Upper lobe of left lung (tissue), 6 donors: ENCODE data around the gene C1orf198. TPM values are rescaled to one million over a fixed set of nuclear protein-coding genes. Genes with fewer than 3 reads are reported as not detected.
A peak's percentile ranks its signal among the peaks of the same experiment; 100 is the strongest.

ENCODE experiments used
- ATAC-seq, 2 donors: fragments of 200-7000 bp; cut with Tn5 transposase; one replicate each; pipeline ENCODE4 v1.9.1; 2022; ENCODE audit warnings: mild to moderate bottlenecking in 2 of 2, moderate library complexity in 2 of 2; ENCODE audit not compliant: low FRiP score in 2 of 2
- DNase-seq, 2 donors: peaks; one replicate each; pipeline ENCODE4 v3.0.0-alpha.2; 2019 to 2020
- H3K27ac ChIP-seq, 4 donors: fragments of 200-600 bp; sonication (generic); one replicate each; pipeline ENCODE4 v1.5.1; 2016 to 2019
- H3K27me3 ChIP-seq, 4 donors: fragments of 200-600 bp; sonication (generic); one replicate each; pipeline ENCODE4 v1.5.1; 2017 to 2019
- H3K36me3 ChIP-seq, 4 donors: fragments of 200-600 bp; sonication (generic); one replicate each; pipeline ENCODE4 v1.5.1; 2016 to 2019
- H3K4me1 ChIP-seq, 4 donors: fragments of 200-600 bp; sonication (generic); one replicate each; pipeline ENCODE4 v1.5.1; 2018 to 2019
- H3K4me3 ChIP-seq, 4 donors: fragments of 200-600 bp; sonication (generic); one replicate each; pipeline ENCODE4 v1.5.1; 2017 to 2019; ENCODE audit warnings: mild to moderate bottlenecking in 2 of 4, moderate library complexity in 1 of 4
- H3K9me3 ChIP-seq, 4 donors: fragments of 200-600 bp; sonication (generic); one replicate each; pipeline ENCODE4 v1.5.1; 2018 to 2019
- EP300 ChIP-seq, 4 donors: sonication (generic); formaldehyde crosslinking; IDR thresholded peaks; one replicate each; pipeline ENCODE4 v1.5.1; 2017; ENCODE audit warnings: antibody characterized with exemption in 4 of 4, control low read depth in 2 of 4
- POLR2A ChIP-seq, 4 donors: fragments of 450-650 bp; IDR thresholded peaks; one replicate each; pipeline ENCODE4 v1.5.1; 2016 to 2017; ENCODE audit warnings: antibody characterized with exemption in 4 of 4, mild to moderate bottlenecking in 2 of 4
- POLR2AphosphoS5 ChIP-seq, 2 donors: sonication (generic); formaldehyde crosslinking; IDR thresholded peaks; one replicate each; pipeline ENCODE4 v1.5.1; 2017; ENCODE audit warnings: antibody characterized with exemption in 2 of 2
- WGBS, 2 donors: methylation state at CpG; one replicate each; pipeline ENCODE4 v1.1.5; 2017 to 2018; 5-methylcytosine and 5-hydroxymethylcytosine counted together
- total RNA-seq, 6 donors: library from RNA; depleted of rRNA in 4 of 6; stranded (reverse); fragments of >200 nt in 4 of 6; gene quantifications; one replicate each; pipeline versions ENCODE4 v1.1.0 to v1.2.1, GENCODE V29; 2016 to 2021
- TF ChIP-seq, protein P1 (sequence below), 6 experiments: fragments of 450-650 bp in 4 of 6; fragments of 200-600 bp in 2 of 6; sonication (generic) in 2 of 6; IDR thresholded peaks; one replicate each; pipeline ENCODE4 v1.5.1; 2016 to 2019; ENCODE audit warnings: antibody characterized with exemption in 6 of 6
- donor health status: DM: no; HTN: no; CAD: no; lungs with moderate emphysema.
- donor health status: DM: no; HTN: yes; CAD: no; lungs with severe emphysema.

The C1orf198 gene
- total RNA-seq, 6 donors from 2014 or later, result 51.3 to 241 (median 125) TPM

DNA sequence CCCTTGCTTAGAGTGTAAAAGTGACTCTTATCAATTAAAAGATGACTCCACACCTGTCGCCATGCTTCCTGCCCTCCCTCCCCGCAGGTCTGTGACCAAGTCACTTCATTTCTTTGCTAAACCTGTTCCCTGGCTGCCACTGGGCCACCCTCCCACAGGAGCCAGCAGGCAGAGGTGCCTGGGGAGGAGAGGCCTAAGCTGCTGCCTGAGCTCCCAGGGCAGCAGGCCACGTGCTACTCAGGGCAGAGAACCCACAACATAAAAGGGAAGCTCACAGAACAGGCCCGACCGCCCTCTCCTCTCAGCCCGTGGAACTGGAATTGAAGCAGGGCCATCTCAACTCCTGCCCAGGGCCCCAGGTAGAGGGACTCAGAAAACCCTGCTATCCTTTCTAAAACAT lies 4.9 kb downstream of the C1orf198 start:
- H3K9me3 ChIP-seq, result no peaks in the 10 kb centered on the region
- no peaks in the 10 kb centered on the region for H3K27me3 ChIP-seq
- DNase-seq (peak in 1 of 2 donors; percentile 92), ATAC-seq (peak in 1 of 2 donors; percentile 75)
- TF ChIP-seq POLR2AphosphoS5 (IDR thresholded peaks at IDR 0.05), result peak in 1 of 2 donors; percentile 39
- TF ChIP-seq POLR2A (IDR thresholded peaks at IDR 0.05), result no peak
- H3K4me1 ChIP-seq, result peaks cover 36 to 44% (median 40%) of the 10 kb centered on the region in 4 donors
- H3K27ac ChIP-seq, result peak overlapping the region; percentile 8 to 63 (median 56)
- WGBS, 2 donors, result 41 to 70% methylated on average over 3 to 6 of the region's 6 CpGs
- H3K36me3 ChIP-seq, result peaks cover 0 to 3% (median 0%) of the 10 kb centered on the region in 4 donors
- H3K4me3 ChIP-seq, result no peak overlapping the region

DNA sequence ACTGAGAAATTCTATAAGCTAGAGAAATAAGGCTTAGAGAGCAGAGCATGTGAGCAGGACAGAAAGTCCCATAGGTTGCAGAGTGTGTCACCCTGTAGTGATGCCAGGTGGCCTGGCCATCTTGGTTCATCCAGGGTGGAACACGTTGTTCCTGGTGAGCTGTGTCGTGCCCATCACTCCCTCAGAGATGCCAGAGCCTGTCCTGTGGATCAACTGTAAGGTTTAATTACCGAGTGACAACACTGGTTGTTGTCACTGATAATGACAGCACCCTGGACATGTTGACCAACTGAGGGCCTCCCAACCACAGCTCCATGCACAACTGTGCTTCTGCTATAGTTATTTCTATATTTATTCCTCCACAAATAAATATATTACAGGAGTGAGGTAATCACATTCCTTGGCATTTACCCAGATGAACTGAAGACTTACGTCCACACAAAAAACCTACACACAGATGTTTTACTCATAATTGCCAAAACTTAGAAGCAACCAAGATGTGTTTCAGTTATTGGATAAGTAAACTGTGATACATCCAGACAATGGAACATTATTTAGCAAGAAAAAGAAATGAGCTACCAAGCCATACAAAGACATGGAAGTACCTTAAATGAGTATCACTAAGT lies 6.2 kb downstream of the C1orf198 start:
- ATAC-seq (no peak), DNase-seq (no peak)
- WGBS, 2 donors, result 86 to 88% methylated on average over 4 of the region's 4 CpGs
- H3K4me3 ChIP-seq, result no peak overlapping the region
- TF ChIP-seq, protein P1, sequence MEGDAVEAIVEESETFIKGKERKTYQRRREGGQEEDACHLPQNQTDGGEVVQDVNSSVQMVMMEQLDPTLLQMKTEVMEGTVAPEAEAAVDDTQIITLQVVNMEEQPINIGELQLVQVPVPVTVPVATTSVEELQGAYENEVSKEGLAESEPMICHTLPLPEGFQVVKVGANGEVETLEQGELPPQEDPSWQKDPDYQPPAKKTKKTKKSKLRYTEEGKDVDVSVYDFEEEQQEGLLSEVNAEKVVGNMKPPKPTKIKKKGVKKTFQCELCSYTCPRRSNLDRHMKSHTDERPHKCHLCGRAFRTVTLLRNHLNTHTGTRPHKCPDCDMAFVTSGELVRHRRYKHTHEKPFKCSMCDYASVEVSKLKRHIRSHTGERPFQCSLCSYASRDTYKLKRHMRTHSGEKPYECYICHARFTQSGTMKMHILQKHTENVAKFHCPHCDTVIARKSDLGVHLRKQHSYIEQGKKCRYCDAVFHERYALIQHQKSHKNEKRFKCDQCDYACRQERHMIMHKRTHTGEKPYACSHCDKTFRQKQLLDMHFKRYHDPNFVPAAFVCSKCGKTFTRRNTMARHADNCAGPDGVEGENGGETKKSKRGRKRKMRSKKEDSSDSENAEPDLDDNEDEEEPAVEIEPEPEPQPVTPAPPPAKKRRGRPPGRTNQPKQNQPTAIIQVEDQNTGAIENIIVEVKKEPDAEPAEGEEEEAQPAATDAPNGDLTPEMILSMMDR (IDR thresholded peaks at IDR 0.05), result no peak
- TF ChIP-seq POLR2AphosphoS5 (IDR thresholded peaks at IDR 0.05), result no peak
- TF ChIP-seq POLR2A (IDR thresholded peaks at IDR 0.05), result no peak
- no peak for TF ChIP-seq EP300 (IDR thresholded peaks at IDR 0.05)
- peaks cover 37 to 53% (median 44%) of the 10 kb centered on the region in 4 donors for H3K4me1 ChIP-seq
- H3K27me3 ChIP-seq, result no peaks in the 10 kb centered on the region
- peak overlapping the region in 2 of 4 donors; percentile 18 to 63 for H3K27ac ChIP-seq
- H3K36me3 ChIP-seq, result peaks cover 0 to 3% (median 0%) of the 10 kb centered on the region in 4 donors
- H3K9me3 ChIP-seq, result no peaks in the 10 kb centered on the region

DNA sequence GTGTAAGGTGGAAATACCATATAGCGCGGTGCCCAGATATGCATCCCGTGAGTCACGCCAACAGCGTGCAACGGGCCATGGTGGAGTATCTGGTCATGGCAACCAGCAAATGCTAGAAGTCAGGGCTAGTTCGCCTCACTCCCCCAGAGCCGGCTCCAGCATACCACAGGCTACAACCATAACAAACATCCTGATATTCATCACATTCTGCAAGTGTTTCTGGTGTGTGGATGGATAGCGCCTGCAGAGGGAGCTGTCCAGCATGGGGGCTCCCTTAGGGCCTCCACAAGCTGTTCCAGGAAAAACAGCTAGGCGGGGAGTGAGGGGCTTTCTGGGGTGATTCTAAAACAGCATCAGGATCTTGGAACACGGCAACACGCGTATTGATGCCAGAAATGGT lies 6.8 kb downstream of the C1orf198 start:
- peaks cover 35 to 56% (median 43%) of the 10 kb centered on the region in 4 donors for H3K4me1 ChIP-seq
- ATAC-seq (no peak), DNase-seq (no peak)
- no peak for TF ChIP-seq POLR2A (IDR thresholded peaks at IDR 0.05)
- H3K27me3 ChIP-seq, result no peaks in the 10 kb centered on the region
- no peak overlapping the region for H3K4me3 ChIP-seq
- no peaks in the 10 kb centered on the region for H3K9me3 ChIP-seq
- H3K27ac ChIP-seq, result peak overlapping the region in 2 of 4 donors; percentile 18 to 63
- peaks cover 0 to 3% (median 0%) of the 10 kb centered on the region in 4 donors for H3K36me3 ChIP-seq
- 91 to 95% methylated on average over 12 to 13 of the region's 13 CpGs for WGBS, 2 donors

DNA sequence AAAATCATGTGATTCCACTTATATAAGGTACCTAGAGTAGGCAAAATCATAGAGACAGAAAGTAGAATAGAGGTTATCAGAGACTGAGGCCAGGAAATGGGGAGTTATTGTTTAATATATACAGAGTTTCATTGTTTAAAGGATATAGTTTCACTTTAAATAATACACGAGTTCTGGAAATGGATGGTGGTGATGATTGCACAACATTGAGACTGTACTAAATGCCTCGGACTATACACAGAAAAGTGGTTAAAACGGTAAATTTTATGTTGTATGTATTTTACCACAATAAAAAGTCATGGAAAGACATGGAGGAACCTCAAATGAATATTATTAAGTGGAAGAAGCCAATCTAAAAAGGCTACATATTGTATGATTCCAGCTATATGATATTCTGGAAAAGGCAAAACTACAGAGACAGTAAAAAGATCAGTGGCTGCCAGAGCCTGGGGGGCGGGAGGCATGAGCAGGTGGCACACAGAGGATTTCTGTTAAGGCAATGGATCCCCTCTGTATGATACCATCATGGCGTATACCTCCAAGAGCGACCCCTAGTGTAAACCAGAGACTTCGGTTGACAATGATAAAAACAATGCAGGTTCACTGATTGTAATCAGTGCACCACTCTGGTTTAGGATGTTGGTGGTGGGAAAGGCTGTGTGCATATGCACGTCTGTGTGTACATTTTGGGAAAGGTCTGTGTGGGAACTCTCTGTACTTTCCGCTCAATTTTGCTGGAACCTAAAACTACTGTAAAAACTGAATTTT lies 7.5 kb downstream of the C1orf198 start:
- Histone ChIP-seq H3K27me3 (no peaks in the 10 kb centered on the region), H3K9me3 (no peaks in the 10 kb centered on the region), H3K36me3 (peaks cover 0 to 3% (median 0%) of the 10 kb centered on the region in 4 donors), H3K4me1 (peaks cover 29 to 50% (median 41%) of the 10 kb centered on the region in 4 donors), H3K4me3 (no peak overlapping the region), H3K27ac (peak overlapping the region in 1 of 4 donors; percentile 13)
- TF ChIP-seq, protein P1 (IDR thresholded peaks at IDR 0.05), result no peak
- no peak for TF ChIP-seq EP300 (IDR thresholded peaks at IDR 0.05)
- TF ChIP-seq POLR2A (IDR thresholded peaks at IDR 0.05), result no peak
- TF ChIP-seq POLR2AphosphoS5 (IDR thresholded peaks at IDR 0.05), result no peak
- 72 to 74% methylated on average over 9 of the region's 9 CpGs for WGBS, 2 donors
- ATAC-seq, result no peak
- DNase-seq, result no peak

DNA sequence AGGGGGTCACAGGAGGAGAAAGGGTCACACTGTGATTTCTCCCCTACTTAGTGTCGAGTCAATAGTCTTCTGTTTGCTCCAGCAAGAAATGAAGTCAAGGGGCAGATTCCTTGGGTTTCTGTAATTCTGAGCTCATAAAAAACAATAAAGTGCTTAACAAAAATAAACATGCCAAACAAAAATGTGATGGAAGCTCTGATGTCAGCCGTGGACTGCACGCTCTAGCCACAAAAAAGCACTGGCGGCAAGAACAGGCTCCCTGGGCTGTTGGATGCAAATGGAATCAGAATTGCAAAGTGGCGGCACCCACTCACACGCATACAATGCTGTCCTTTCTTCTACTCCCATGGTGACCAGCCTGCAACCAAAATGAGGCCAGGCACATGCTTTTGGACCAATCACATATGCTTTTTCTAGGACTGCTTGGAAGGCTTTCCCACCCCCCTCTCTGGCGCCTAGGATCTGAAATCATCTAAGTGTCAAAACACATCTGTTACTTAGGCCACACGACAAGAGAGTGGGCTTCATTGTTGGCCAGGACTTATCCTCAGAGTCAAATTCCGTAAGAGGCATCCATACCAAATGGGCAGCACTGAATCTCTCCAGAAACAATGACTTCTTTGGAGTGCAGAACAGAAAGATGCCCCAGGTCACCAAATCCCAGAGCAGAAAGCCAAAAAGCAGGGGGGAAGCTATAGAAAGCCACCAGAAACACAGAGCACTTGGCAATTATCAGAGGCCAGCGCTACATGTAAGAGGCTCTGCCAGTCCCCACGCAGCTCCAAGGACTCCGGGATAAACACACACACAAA lies 9.2 kb downstream of the C1orf198 start:
- DNase-seq, result no peak
- TF ChIP-seq, protein P1 (IDR thresholded peaks at IDR 0.05), result no peak
- TF ChIP-seq EP300 (IDR thresholded peaks at IDR 0.05) (no peak), POLR2A (IDR thresholded peaks at IDR 0.05) (no peak), POLR2AphosphoS5 (IDR thresholded peaks at IDR 0.05) (no peak)

More for the DNA sequence above, 9.2 kb downstream of the C1orf198 start:
- Histone ChIP-seq H3K27me3 (no peaks in the 10 kb centered on the region), H3K9me3 (no peaks in the 10 kb centered on the region), H3K4me1 (peaks cover 20 to 48% (median 29%) of the 10 kb centered on the region in 4 donors), H3K27ac (peak overlapping the region in 3 of 4 donors; percentile 9 to 50 (median 22)), H3K4me3 (no peak overlapping the region), H3K36me3 (peaks cover 0 to 13% (median 0%) of the 10 kb centered on the region in 4 donors)
- ATAC-seq, result no peak
- WGBS, 2 donors, result 74 to 81% methylated on average over 12 of the region's 12 CpGs
